DMS53 treated with DMSO at 0.1 percent for 48 hours (cell line): ENCODE measurements around the gene SMYD3.

Experiments
- DNase-seq: peaks from one replicate; lab custom pipeline; 2025; ENCODE audit not compliant: unreplicated experiment; lab: John Stamatoyannopoulos, UW

Gene SMYD3

DNA sequence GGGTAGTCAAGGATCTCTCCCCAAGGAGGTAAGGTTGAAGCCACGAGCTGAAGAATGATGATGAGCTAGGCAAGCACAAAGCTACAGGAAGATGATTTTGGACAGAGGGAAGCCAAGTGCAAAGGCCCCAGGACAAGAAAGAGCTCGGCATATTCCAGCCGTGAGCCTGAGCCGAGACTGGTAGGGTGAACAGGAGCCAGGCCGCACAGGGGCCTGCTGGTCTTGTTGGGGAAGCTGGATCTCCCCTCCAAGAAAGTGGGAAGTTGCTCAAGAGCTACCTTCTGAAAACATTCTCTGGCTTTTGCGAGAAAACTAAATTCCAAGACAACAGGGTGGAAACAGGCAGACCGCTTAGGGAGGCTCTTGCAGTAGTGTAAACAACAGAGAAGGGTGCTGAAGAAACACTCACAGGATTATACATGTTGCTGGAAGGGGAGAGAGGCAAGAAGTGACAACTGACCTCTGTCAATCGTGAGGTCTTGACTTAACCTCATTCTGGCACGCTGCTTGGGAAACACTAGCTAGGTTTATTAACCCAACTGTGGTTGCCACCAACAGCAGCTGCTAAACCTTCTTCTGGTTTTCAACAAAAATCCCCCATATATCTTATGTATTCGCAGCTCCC lies 625.2 kb downstream of the SMYD3 start:
- no peak for DNase-seq

DNA sequence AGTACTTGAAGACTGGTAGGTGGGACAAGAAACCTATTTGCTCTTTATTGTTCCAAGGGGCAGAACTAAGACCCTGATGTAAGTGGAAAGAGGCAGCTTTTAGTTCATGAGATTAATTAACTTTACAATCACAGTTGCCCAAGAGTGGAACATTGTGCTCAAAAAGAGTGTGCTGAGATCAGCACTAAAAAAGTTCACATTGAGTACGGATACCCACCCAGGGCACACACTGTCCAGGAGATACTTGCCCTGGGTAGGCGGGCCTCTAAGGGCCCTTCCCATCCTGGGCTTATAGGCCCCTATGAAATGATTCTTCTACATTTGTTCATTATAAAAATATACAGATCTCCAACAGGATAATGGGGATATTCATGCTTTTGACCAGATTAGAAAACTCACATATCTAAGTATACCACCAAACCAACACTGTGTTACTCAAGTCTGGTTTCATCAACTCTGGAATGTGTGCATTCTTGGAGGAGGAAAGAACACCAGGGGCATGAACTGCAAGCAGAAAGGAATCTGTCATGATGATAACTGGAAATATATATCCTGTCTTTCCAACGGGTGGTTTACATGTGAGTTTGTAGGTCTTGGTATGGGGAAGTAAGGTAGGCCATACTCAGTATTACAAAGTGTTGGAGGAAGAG lies 626.2 kb downstream of the SMYD3 start:
- no peak for DNase-seq

DNA sequence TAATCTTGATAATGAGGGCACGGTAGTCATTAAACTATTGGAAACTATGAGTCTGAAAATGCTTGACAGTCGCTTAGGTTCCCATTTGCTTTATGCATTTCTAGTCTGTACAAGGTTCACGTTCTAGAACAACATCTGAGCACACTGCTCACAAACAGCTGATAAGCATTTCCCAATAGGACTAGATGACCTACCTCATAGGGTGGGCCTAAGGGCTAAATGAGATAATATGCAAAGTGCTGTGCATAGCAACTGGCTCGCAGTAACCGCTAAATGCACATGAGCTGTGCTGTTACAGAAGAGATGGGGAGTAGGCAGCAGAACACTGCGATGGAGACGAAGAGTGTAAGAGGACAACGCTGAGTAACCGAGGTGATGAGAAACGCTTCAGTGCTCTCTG lies 628.0 kb downstream of the SMYD3 start:
- DNase-seq: no peak

DNA sequence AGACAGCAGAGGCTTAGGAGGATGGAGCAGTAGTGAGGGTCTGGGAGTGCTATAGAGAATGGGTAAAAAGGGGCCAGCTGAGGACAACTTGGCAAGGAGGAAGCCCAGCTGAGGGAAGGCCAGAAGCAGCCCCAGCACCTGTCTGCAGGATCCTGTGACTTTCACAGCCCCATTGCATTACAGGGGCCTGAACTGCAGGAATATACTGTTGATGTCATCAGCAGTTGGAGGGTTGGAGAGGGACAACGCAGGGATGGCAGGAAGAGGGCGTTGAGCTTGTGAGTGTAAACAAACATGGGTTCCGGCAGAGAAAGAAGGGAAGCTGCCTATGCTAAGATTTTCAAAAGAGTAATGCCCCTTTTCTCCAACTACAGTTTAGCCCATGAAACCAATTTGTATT lies 628.5 kb downstream of the SMYD3 start:
- no peak for DNase-seq

DNA sequence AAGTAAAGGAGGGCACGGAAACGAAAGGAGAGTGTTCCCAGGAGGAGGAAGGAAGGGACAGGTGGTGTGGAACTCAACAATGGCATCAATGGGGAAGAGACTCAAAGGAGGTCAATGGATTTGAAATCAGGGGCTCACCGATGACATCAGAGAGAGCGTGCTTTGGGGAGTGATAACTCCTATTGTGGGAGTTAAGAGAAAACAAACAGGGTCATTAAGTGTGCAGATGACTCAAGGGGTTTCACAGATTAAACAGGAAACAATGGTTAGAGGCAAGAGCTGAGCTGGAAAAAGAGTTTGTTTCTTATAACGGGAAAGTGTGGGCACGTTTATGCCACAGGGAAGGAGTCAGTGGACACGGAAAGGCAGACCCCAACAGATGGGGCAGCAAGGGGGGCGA lies 629.1 kb downstream of the SMYD3 start:
- no peak for DNase-seq

DNA sequence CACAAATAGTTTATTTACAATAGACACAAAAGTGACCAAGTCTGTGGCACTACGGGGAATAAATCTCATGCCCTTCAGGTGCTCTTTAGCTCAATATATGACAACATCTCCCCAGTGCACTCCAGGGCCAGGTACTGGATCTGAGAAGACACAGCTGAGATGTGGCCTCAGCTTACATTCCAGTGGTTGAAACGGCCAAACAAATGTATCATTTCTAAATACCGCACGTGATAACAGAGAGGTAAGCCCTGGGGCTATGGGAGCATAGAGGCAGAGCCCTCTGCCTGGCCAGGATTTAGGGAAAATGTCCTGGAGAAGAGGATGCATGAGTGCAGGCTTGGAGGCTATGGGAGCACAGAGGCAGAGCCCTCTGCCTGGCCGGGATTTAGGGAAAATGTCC lies 630.5 kb downstream of the SMYD3 start:
- DNase-seq: no peak

DNA sequence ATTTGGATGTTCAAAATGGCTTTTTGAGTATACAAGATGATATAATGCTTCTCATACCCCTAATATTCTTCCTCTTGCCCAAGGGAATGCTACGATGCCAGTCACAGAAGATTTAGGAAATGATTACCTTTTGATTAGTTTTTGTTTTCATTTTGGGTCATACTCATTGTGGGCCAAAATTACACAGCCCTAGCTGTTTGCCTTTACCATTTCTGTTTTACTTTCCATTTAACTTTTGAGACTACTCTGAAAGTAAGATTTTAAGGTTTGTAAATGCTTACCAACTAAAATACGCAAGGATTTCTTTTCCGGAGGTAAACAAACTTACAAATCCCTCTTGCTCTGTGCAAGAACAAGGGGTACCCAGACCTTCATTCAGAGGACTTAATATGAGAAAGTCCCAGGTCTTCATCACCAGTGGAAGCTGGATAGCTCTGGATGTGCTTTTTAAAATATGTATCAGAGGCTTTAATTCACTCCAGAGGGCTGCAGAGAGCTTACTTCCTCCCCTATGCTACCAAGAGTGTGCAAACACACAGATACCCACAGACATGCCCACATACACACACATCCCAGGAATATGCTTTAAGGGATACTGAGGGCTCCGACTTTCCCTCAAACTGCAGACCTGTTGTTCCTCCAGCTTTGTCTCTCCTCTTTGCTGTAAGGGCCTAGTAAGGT lies 631.4 kb downstream of the SMYD3 start:
- DNase-seq: no peak

DNA sequence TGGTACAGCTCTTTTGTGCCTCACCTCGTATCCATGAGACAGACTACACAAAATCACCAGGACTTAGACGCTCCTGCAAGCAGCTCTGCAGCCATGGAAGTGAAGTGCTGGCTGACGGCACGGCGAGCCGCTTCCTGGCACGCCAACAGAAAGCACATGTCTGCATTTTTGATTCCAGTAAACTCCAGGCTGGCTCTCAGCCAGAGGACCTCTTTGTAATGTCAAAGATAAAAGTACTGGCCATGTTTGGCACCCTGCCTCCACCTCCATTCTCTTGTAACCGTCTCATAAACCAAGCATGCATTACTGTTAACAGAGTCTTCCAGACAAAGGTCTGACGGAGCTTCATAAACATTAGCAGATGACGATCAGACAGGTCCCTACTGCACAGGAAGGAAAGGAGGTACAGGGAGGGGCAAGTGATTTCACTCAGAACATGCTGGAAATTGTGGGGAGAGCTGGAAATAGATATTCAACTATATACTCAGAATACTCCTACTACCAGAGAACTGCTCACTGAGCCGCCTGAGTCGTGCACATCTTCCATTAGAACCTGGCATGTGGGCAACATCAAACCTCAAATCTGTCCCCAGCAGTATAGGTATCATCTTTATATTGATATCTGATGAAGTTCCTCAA lies 632.0 kb downstream of the SMYD3 start:
- DNase-seq: no peak

DNA sequence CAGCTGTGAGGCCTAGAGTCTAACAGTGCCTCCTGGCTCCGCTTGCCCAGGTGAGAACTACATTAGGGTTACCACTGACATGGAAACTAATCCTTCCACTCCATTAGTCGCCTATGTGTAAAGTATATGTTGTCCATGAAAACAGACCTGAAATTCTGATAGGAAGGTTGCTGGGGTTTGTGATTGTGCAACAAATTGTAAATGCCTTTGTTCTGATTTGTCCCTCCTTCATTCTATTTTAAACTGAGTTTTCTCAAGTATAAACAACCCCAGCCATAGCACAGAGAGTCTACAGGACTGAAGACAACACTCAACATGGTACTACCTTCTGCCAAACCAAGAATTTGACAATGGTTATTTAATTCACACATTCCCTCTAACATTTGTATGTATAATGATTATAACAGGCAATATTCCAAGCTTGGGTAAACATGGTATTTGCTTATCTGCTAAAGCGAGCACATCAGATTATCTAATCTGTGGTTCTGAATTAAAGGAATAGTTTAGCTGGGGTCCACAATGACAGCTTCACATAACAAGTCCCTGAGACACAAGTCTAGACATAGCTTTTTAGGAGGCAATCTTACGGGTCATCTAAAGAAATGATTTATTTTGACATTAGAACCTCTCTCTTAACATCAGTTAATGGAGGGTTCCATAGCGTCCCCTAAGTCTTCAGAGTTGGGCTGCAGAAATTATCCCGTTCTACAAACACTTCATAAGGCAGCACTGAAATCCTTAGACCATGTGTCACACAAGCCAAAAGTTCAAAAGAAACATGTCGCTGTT lies 633.0 kb downstream of the SMYD3 start:
- DNase-seq: no peak

DNA sequence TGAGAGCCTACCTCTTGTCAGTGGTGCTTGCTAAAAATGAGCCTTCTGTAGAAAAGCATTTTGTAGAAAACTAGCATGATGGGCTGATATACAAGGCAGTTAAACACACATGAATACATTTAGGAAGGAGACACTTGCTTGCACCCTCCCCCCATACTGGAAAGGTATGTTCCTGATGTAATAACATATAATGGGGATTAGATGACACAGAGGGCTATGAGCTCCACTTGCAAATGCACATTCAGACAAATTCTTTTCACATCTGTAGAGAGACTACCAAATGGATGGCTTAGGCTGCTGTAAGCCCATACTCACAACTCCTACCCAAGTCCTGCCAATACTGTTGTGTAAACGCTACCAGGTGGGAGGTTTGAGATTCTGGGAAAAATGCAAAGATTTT lies 634.0 kb downstream of the SMYD3 start:
- no peak for DNase-seq

DNA sequence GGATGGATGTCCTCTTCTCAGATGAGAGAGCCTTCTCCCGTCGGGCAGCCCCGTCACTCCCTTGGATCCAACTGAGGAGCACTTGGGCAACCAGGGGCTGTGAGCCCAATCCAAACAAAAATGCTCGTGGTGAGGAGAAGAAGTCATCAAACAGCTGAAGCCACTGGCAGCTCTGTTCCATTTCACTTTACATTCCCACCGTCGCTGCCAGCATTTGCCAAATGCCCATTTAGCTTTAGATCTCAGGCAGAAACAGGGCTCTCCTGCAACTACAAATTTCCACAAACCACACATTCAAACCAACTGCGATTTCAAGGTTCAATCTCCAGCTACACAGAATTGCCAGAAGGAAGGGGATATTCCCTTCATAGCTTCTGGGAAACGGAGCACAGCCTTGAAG lies 634.6 kb downstream of the SMYD3 start:
- no peak for DNase-seq

DNA sequence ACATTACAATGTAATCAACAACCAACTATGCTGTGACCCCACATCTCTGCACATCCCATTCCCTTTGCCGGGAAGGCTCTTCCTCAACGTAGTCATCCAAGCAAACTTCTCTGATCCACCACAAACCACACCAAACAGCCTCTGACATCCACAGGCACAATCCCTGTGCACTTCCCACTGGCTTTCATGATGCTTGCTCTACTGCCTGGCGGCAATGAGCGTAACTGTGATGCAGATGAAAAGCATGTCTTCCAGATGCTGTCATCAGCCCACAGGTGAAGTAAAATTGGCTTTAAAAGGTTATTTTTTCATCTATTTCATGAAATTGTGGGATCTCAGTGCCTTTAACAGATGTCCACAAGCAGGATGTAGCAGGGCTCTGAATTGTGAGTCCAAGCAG lies 635.2 kb downstream of the SMYD3 start:
- no peak for DNase-seq

DNA sequence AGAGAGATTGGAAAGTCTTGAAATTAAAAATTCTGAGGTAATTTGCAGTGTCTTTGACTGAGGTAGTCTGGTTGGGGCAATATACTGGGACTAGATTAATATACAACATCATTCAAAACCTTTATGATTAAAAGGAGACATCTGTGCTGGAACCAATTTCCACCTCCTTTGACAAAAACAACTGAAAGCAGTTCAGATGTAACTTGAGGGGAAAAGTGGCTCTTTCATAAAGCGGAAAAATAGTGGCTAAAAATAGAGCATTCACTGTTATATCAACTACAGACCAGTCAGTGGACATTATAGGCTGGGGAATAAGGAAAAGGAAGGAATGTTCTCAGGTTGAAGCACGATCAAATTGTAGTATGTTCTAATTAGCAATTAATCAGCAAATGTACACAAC lies 635.9 kb downstream of the SMYD3 start:
- no peak for DNase-seq

DNA sequence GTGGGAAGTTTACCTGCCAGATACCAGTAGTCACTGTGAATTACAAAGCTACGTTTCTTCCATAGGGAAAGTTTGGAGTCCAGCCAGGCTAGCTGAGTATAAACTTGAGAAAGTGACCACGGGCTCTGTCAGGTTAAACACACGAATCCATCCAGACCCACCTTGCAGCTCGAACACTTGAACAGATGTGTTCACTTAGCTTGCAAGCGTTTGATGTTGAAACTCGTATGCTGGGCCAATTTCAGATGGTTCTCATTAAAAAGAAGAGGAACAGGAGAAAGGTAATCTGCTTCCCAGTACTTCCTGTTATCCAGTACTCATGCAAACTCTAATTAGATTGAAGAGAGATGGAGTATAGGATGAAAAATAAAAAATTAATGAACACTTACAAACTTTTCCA lies 636.4 kb downstream of the SMYD3 start:
- DNase-seq: no peak

DNA sequence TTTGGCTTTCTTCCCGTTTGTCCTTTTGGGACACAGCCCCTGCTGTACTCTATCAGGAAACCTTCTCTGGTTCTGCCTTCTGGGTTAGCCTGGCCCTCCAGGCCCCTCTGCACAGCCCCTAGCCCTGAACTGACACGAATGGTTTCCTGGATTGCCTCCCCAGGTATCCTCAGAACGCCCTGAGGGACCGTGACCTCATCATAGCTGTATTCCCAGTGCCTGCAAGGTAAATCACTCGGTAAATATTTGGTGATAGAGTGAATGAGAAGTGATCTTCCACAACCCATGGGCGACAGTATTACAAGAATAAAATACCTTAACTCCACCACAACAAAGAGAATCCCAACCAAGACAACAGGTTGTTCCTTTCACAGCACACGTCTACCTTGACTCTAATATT lies 637.2 kb downstream of the SMYD3 start:
- DNase-seq: no peak

DNA sequence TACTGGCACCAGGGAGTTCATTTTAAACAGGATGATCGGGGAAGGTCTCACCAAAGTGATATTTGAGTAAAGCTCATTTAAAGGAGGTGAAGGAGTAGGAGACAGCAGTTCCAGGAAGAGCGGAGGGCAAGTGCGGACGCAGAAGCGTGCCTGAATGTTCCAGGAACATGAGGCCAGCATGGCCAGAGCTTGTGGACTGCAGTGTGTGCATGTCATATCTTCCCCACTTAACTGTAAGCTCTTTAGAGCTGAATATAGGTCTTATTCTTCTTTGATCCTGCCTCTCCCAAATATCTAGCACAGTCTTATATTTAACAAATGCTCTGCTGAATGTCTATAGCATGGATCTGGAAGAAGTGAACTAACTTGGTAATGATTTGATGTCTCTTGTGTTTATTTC lies 639.3 kb downstream of the SMYD3 start:
- no peak for DNase-seq

DNA sequence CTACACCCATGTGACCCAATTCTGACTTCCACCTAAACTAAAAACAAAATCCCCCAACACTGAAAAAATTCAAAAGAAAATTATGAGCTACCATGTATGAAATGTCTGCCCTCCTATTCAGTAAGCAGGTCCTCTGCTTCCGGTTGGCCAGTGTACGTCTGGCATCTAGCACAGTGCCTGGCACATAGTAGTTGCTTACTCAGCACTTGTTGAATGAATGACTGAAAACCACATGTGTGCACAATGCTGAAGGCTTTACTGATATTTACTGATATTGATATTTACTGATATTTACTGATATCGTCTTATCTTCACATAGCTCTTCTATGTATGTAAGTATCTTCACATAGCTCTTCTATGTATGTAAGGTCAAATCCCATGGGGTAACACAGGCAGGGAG lies 642.2 kb downstream of the SMYD3 start:
- no peak for DNase-seq

DNA sequence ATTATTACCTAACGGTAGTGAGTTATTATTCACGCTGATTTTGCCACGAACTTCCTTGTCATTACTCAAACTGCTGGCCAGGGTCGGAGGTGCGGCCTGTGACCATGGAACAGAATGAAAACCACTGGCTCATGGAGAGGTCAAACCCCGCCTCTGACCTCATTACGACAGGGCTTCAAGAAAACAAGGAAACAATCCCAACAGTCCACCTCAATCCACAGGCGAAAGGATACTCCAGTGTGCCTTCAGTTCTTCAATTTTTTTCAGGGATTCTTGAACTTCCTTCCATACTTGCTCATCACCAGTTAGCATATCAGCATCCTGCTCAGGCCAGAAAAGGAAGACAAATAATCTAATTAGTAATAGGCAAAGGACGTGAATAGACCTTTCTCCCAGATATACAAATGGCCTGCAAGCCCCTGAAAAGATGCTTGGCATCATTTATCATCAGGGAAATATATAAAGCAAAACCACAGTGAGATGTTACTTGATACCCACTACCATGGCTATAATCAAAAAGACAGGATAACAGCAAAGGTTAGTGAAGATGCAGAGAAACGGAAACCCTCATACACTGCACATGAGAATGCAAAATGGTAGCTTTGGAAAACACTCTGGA lies 643.4 kb downstream of the SMYD3 start:
- DNase-seq: no peak

DNA sequence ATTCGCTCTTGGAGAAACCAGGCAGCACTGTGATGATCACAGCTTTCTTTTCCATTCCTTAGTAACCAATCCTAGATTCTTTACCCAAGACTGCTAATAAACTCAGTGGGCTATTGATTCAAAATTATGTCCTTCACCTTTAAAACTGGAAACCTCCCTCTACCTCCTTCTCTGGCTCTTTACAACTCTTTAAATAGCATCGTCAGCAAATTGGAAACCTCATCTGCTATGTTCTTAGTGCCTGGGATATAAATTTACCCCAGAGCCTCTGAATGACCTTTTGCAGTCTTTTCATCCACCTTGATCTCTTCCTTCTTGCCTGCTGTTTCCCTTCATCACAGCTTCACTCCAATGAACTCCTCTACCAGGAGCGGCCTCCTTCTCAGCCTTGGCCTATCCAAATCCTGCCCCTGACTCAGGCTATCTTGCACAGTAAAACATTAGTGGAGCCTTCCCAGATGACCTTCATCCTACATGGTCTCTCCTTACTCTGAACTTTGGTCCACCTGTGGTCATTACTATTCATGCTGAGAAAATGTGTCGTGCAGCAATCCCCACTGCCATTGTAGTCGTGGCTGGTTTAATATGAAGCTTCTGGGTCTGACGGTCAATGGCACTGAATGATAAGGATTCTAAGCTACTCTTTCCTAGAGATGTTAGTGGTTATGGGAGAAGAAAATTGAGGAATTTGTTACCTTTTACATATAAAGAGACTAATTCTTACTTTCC lies 644.1 kb downstream of the SMYD3 start:
- no peak for DNase-seq
